Neutrophil (primary cell): ENCODE results near the gene ZNF804B.

Experiments
- H3K27ac ChIP-seq: fragments of 200-600 bp; sonication (generic); 2 replicates; pipeline ENCODE4 v1.5.1; 2016; ENCODE audit warnings: mild to moderate bottlenecking, moderate library complexity
- H3K27me3 ChIP-seq: fragments of 200-600 bp; sonication (generic); 2 replicates; pipeline ENCODE4 v1.6.0; 2016; ENCODE audit warnings: mild to moderate bottlenecking
- H3K36me3 ChIP-seq: fragments of 200-600 bp; sonication (generic); 2 replicates; pipeline ENCODE4 v1.5.1; 2017
- H3K4me1 ChIP-seq, 2 experiments: fragments of 200-600 bp in 1 of 2; sonication (generic) in 1 of 2; 1 replicate in 1 of 2; 2 replicates in 1 of 2; pipeline versions ENCODE4 v1.5.1 to v1.6.1; 2013 to 2016; ENCODE audit warnings: low read depth in 1 of 2, low read length in 1 of 2, mild to moderate bottlenecking in 1 of 2, moderate library complexity in 1 of 2; ENCODE audit not compliant: control insufficient read depth in 1 of 2, insufficient read depth in 1 of 2
- H3K4me3 ChIP-seq, 2 experiments: fragments of 200-600 bp in 1 of 2; sonication (generic) in 1 of 2; 1 replicate in 1 of 2; 2 replicates in 1 of 2; pipeline ENCODE4 v1.5.1; 2013 to 2016; ENCODE audit warnings: low read depth in 1 of 2, low read length in 1 of 2, mild to moderate bottlenecking in 1 of 2, moderate library complexity in 1 of 2
- H3K9me3 ChIP-seq: fragments of 200-600 bp; sonication (generic); 2 replicates; pipeline ENCODE4 v1.5.1; 2016
- CTCF ChIP-seq: fragments of 200-600 bp; sonication (generic); IDR thresholded peaks from 2 replicates; pipeline ENCODE4 v1.5.1; 2016; ENCODE audit warnings: antibody characterized with exemption

ZNF804B gene

GRCh38 chr7:89247207-89247606, 487.7 kb downstream of the ZNF804B start:
- no peaks in the 10 kb centered on the region for H3K9me3 ChIP-seq
- no peaks in the 10 kb centered on the region for H3K4me1 ChIP-seq
- H3K4me3 ChIP-seq: no peak overlapping the region
- no peaks in the 10 kb centered on the region for H3K27me3 ChIP-seq
- H3K36me3 ChIP-seq: no peaks in the 10 kb centered on the region
- H3K27ac ChIP-seq: no peak overlapping the region
- no peak for TF ChIP-seq CTCF

- Histone ChIP-seq H3K36me3 (no peaks in the 10 kb centered on the region), H3K4me3 (no peak overlapping the region), H3K27me3 (no peaks in the 10 kb centered on the region), H3K27ac (no peak overlapping the region), H3K9me3 (no peaks in the 10 kb centered on the region), H3K4me1 (no peaks in the 10 kb centered on the region)
- TF ChIP-seq CTCF: no peak
Observed at GRCh38 chr7:89259085-89259484, 499.6 kb downstream of the ZNF804B start.

GRCh38 chr7:89264126-89264525, 504.6 kb downstream of the ZNF804B start:
- no peaks in the 10 kb centered on the region for H3K4me1 ChIP-seq
- no peak for TF ChIP-seq CTCF
- H3K27me3 ChIP-seq: no peaks in the 10 kb centered on the region
- no peak overlapping the region for H3K4me3 ChIP-seq
- no peak overlapping the region for H3K27ac ChIP-seq
- no peaks in the 10 kb centered on the region for H3K9me3 ChIP-seq
- H3K36me3 ChIP-seq: no peaks in the 10 kb centered on the region

- Histone ChIP-seq H3K27ac (no peak overlapping the region), H3K27me3 (no peaks in the 10 kb centered on the region), H3K4me3 (no peak overlapping the region), H3K4me1 (no peaks in the 10 kb centered on the region), H3K9me3 (no peaks in the 10 kb centered on the region), H3K36me3 (no peaks in the 10 kb centered on the region)
- TF ChIP-seq CTCF: no peak
Observed at GRCh38 chr7:89265631-89266030, 506.1 kb downstream of the ZNF804B start.

- TF ChIP-seq CTCF: no peak
- no peaks in the 10 kb centered on the region for H3K4me1 ChIP-seq
- H3K4me3 ChIP-seq: no peak overlapping the region
- no peak overlapping the region for H3K27ac ChIP-seq
- no peaks in the 10 kb centered on the region for H3K27me3 ChIP-seq
- H3K9me3 ChIP-seq: no peaks in the 10 kb centered on the region
- no peaks in the 10 kb centered on the region for H3K36me3 ChIP-seq
Observed at GRCh38 chr7:89283302-89283701, 523.8 kb downstream of the ZNF804B start.

GRCh38 chr7:89308535-89308934, 549.0 kb downstream of the ZNF804B start:
- H3K27ac ChIP-seq: no peak overlapping the region
- no peaks in the 10 kb centered on the region for H3K9me3 ChIP-seq
- no peak for TF ChIP-seq CTCF
- no peaks in the 10 kb centered on the region for H3K27me3 ChIP-seq
- H3K4me1 ChIP-seq: no peaks in the 10 kb centered on the region
- H3K4me3 ChIP-seq: no peak overlapping the region
- H3K36me3 ChIP-seq: no peaks in the 10 kb centered on the region
